ENCODE measurements around the gene DCXR.

DCXR gene

DNA sequence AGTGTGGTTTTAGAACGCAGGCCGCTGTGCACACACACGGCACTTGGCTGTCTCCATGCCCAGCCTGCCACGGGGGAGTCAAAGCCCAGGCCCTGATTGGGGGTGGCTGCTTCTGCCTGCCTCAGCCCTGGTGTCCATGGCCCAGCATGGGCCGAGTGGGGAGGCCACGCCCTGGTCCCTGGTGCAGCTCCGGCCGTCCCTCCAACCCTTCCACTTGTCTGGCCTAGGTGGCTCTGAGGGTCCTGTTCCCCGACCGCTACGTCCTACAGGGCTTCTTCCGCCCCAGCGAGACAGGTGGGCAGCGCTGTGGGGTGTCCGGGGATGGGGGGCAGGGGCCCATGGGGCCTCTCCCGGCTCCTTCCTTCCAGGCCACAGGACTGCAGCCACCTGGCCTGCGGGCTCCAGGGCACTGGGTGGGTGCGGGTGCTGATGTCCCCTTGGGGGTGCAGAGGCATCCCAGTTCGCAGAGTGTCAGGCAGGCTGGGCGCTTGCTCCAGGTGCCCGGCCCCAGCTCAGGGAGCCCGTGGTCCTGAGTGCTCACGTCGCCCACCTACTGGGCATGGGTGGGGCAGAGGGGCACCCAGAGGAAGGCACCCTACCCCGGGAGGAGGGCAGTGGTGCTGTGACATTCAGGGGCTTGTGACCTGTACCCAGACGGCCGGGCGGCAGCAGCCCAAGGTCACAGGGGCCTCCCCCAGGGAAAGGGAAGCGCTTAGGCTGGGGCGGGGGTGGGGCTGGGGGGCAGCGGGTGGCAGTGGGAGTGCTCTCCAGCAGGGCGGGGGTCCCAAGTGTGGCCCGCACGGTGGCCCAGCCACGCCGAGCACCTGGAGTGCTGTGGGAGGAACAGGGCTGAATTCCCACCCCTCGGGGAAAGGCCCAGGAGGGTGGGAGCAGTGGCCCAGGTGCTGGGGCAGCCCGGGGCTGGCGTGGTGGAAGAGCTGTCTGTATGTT is 26.6 kb downstream of the DCXR start:
- no peak for DNase-seq (ENCODE audit: low read depth)

DNA sequence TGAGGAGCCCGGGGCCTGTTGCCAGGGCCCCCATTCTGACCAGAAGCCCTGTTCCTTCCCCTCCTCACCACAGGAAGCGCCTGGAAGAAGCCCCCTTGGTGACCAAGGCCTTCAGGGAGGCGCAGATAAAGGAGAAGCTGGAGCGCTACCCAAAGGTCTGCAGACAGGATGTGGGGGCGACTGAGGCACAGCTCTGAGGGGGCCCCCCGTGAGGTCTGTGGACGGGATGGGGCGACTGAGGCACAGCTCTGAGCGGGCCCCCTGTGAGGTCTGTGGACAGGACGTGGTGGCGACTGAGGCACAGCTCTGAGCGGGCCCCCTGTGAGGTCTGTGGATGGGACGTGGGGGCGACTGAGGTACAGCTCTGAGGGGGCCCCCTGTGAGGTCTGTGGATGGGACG is 28.1 kb downstream of the DCXR start:
- no peak for DNase-seq (ENCODE audit: low read depth)

DNA sequence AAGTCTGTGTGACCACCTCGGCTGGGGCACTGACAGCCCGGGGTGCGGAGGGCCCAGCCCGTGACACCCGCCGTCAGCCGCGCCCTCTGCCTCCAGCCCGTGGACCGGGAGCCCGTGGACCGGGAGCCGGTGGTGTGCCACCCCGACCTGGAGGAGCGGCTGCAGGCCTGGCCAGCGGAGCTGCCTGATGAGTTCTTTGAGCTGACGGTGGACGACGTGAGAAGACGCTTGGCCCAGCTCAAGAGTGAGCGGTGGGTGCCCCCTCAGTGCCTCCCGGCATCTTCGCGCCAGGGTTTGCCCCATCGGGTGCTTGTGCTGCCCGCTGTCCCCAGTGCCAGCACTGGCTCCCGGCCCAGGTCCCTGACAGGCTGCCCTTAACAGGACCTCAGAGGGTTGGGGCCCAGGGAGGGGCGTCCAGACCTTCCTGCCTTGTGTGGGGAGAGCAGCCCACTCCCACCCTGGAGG is 28.5 kb downstream of the DCXR start:
- DNase-seq (ENCODE audit: low read depth): no peak

DNA sequence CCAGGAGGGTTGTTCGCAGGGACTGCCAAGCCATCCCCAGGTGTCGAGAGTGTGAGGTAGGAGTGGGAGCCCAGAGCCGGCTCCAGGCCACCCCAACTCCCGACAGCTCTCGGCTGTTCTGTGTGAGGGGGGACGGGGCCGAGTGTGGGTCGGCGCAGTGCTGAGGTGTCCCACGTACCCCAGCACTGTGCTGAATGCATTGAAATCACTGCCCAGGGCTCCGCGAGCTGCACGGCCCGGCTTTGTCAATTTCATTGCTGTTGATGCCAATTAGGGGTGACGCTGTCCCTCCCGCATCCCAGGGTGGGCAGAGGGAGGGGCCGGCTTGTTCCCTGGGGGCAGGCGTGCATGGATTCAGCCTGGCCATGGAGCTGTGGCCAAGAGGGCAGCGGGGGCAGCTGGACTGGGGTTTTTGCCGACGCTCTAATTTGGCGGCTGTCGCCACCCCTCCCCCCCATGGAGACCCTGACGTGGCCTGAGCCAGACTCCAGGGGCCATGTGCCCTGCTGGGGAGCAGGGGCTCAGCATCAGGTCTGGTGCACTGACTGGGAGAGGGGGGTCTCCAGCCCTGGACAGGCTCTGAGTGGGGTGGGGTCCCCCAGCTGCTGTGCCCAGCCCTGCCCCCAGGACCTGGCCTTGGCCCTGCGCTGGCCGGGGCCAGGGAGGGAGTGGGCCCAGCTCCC is 29.1 kb downstream of the DCXR start:
- DNase-seq (ENCODE audit: low read depth): no peak

DNA sequence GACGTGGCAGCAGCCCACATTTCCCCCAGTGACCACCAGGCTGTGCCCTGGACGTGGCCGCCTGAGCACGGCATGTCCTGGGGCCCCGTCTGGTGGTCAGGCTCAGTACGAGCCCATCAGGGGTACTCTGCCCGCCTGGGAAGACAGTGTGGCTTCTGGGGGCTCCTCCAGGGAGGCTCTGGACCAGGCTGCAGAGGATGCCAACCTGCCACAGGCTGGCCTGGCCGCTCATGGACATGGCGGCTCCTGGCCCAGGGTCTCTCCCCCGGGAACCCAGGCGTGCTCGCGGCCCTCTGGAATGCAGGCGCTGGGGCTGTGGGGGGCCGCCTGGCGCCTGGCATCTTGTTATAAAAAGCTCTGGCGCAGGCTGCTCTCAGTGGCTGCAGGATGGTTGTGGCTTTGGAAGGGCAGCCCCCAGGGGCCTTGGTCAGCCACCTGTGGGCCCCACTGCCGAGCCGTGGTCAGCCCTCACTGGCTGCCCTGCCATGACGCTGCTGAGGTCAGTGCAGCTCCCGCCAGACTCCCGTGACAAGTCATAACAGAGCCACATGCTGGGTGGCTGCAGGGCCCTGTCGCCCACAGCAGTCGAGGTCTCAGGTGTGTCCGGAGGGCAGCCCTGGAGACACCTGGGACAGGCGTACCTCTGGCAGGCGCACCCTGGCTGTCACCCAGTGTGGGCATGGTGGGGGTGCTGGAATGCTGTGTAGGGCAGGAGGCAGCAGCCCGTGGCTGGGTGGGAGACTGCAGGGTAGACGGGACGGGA is 29.8 kb downstream of the DCXR start:
- DNase-seq (ENCODE audit: low read depth): no peak

DNA sequence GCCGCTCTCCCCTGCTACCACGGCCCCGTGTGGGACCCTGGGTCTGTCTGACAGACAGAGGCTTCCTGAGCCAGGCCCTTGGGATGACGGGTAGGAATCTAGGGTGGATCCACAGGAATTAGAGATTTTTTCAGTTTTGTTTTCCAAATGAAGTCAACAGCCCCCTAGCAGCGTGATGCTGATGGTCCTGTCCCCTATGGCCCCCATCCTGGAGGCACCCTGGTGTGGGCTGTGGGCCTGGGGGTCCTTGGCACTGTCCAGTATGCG is 30.3 kb downstream of the DCXR start:
- no peak for DNase-seq (ENCODE audit: low read depth)

DNA sequence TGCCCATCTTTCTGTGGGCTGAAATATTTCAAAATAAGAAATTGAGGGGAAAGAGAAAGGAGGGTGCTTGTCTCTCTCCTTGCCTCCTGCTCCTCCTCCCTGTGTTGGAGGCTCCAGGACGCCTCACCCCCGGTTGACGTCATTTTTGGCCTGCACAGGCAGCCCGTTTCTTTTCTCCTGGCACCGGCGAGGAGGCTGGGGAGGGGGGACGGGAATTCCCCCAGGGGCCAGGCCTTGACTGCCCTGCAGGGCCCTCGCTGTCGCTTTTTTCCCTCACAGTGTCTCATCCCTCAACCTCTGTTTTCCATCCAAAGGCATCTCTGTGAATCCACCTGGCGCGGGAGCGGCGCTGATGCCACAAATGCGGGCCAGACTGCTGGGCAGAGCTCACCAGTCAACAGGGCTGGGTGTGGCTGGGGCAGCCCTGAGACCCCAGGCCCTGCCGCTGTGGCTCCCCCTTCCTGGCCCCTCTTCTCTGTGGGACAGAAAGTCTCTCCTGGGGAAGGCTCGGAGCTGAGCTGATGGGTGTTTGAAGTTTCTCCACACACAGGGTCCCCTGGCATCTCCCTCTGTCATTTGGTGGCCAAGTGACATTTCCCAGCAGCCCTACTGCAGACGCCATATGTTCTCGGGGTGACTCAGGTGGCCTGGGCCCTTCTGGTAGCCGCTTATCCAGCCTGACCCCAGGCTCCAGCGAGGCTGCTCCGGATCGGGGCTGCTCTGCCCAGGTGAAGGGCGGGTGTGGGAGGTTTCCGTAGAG is 30.8 kb downstream of the DCXR start:
- no peak for DNase-seq (ENCODE audit: low read depth)

DNA sequence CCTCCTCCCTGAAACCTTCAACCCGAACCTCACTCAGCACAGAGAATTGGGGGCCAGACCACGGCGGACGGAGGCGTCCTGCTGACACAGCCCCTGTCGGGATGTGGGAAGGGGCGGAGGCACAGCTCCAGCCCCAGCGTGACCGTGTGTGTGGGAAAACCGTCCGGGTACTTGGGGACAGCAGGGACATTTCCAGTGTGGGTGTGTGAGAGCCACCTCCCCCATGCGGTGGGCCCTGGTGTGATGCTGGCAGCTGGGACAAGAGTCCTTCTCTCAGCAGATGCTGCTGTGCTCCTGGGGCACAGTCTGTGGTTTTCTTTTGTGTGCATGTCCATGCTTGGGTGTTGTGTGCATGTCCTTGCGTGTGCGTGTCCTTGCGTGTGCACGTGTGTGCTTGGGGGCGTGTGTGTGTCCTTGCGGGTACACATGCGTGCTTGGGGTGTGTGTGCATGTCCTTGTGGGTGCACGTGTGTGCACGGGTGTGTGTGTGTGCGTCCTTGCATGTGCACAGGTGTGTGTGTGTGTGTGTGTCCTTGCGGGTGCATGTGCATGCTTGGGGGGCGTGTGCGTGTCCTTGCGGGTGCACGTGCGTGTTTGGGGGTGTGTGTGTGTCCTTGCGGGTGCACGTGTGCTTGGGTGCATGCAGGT is 31.7 kb downstream of the DCXR start:
- DNase-seq (ENCODE audit: low read depth): no peak

DNA sequence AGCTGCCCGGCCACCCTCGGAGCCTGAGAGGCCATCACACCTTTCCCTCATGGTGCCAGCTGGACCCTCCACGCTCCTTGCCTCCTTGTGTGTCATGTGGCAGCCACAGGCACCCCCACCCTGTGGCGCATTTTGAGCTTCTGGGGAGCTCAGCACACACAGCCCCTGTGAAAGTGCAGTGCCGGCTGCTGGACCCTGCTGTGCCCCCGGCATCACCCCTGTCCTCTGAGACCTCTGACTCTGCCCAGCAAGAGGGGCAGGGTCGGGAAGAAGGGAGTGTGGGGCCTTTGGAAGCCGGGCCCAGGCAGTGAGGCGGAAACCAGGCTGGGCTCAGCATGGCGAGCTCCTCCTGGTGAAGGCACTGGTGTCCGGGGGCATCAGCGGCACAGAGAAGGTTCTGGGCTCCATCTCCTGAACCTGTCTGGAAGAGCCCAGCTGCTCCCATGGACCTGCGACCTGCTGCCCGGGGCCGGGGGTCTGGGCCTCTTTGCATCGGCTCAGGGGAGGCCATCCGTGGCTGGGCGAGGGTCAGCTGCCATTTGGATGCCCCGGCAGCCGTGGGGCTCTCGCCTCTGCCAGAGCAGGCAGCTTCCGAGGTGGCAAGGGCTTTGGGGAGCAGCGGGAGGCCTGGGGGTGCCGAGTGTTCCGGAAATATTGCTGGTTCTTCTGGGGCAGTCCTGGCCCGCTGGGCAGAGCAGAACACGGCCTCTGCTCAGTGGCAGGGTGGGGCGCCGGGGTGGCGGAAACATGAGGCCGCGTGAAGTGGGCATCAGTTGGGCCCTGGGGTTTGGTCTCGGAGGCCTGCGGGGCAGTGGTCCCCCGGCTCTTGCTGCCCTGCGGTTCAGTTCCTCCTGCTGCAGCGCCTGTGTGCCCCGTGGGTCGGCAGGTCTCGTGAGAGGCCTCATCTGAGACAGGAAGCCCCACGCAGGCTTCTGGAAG is 32.7 kb downstream of the DCXR start:
- DNase-seq (ENCODE audit: low read depth): no peak

DNA sequence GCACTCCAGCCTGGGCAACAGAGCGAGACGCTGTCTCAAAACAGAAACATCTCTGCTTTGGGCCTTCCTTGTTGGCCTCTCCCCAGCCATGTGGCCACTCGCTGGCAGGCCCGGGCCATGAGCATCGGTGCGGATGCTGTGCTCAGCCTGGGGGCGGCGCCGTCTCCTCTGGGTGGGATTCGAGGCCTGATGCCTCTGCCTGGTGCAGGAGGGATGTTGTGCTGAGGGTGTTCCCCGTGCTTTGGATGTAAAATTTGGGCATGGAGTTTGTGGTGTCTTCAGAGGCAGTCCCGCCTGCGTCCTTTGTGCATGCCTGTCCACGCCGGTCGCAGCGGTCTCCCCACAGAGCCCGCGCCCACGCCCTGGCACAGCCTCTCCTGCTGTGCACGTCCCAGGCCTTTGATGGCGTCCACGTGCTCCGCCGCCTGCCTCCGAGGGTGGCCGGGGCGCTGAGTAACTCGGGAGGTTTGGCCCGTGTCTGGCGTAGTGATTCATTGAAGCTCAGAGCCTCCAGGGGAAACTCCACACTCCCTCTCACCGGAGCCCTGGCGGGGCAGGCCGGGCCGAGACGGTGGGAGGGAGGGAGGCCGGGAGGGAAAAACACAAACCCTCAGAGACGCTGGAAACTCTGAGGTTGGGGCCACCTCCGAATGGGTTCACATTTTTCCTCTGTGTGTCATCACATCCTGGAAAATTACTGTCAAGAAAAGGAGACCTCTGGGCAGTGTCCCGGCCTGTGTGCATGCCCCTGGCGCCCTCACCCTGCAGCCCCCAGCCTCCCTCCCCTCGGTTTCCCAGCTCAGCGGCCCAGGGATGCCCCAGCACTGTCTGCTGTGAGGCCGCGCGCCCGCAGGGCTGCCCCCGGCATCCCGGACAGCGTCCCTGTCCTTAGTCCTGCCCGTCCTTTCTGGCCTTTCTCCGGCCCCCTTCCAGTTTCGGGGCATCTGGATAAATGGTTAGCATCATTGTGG is 33.8 kb downstream of the DCXR start:
- DNase-seq (ENCODE audit: low read depth): no peak

DNA sequence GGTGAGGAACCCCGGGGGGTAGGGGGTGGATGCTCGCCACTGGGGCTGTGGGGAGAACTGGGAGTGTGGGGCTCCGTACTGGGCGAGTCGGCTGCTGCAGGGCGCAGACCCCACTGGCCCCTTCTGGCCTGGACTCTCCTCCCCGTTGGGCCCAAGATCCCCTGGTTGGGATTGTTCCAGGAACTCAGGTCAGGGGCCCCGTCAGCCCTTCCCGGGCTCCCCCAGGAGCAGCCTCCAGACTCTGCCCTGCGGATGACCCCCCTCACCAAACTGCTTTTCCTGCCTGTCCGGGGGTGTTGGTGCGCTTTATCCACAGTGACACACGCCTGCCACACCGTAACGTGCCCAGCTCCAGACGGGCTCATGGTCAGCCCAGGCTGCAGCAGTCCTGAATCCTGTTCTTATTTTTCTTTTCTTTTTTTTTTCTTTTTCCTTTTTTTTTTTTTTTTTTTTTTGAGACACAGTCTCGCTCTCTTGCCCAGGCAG is 35.9 kb downstream of the DCXR start:
- DNase-seq (ENCODE audit: low read depth): no peak

DNA sequence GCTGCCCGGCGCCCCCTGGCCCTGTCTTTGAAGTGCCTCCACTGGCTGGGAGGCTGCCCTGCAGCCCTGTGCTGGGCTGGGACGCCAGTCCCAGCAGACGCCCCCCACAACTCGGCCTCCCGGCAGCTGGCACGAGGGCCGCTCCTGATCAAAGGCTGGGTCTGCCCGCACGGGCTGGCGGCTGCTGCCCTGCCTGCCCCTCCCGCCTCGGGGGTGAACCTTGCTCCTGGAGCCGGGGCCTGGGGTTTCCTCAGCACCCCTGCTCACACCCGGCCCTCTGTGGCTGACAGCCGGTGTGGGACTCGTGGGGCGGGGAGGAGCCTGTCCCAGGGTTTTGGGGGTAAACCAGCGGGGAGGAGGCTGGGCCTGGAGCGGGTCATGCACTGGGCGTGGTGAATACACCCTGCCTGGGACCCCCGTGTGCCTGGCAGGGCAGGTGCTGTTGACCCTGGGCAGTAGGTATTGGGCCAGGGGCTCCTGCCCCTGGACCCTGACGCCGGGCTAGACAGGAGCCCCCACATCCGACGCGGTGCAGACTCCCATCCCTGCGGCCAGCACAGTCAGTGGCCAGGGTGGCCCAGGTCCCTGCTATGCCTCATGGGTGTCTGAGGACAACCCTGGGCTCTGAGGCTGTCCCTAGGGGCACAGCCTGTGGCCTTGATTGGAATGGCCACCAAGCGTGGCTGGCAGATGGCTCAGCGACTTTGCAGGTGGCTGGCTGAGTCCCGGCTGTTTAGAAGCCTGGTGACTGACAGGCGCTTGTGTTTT is 36.5 kb downstream of the DCXR start:
- no peak for DNase-seq (ENCODE audit: low read depth)

DNA sequence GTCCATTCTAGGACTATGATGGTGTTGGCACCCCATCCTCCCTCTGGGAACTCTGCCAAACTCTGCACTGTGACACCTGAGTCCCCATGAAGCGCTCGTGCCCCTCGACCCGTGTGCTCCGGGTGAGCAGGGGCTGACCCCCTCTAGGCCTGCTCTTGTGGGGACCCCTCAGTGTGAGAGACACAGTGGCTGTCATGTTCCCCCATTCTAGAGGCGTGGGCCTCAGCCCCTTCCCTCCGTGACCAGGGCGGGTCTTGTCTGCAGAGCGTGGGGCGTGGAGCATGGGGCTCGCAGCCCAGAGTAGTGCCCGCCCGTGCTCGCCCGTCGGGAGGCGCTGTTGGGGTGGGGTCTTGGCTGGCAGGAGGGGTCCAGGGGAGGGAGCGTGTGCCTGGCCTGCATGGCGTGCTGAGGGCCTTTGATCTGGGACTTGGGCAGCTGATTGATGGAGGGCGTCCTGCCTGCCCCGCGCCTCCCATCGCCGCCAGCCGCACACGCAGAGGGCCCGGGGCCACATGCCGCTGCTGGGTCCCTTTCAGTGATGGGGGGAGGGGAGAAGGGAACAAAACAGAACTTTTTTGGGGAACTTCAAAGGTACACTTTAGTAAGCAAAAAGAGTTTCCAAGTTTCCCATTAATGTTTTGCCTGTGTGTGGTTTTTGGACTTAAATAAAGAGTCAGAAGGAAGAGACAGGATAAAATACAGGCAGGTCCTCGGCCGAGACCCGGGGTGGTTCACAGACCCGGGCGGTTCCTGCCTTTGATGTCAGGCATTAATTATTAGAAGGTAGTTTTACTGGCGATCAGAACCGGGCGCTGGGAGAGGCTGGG is 37.3 kb downstream of the DCXR start:
- DNase-seq (ENCODE audit: low read depth): no peak

DNA sequence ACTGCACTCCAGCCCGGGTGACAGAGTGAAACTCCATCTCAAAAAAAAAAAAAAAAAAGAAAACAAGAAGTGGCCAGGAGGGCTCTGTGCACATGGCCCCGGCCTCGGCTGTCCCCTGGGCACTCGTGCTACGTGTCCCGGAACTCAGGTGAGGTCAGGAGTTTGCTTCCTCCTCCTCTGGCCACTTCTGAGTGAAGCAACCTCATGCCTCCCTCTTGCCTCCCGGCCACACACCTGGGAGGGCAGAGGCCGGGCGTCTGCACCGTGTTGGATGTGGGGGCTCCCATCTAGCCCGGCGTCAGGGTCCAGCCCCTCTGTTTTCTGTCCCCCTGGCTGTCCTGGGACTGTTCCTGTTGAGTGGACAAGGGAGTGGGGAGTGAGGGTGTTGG is 37.9 kb downstream of the DCXR start:
- DNase-seq (ENCODE audit: low read depth): no peak

DNA sequence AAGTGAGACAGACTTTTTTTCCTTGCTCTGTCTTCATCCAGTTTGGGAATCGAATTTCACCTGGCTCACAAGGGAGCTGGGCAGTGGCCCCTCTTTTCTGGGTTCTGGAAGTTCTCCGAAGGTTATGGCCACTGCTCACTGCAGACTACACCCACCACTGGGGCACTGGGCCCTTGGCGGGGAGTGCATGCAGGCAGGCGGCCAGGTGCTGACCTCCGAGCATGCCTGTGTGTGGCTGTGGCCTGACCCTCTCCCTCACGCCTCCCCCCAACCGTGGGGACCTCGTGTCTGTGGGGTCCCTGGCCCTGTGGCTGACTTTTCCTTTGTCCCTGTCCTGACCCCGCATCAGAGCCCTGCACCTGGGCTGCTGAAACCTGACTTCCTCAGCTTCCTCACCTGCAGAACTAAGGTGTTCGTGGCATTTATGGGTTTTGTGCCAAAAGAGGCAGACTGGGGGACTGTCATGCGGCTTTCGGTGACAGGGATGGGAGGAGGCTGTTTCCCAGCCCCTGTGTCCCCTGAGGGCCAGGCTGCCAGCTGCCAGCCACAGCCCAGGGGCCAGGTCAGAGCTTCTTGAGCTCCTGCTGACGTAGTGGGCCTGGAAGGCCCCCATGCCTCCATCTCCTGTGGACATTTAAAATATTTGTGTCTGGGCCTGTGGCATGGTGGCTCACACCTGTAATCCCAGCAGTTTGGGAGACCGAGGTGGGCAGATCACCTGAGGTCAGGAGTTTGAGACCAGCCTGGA is 38.6 kb downstream of the DCXR start:
- DNase-seq (ENCODE audit: low read depth): no peak

DNA sequence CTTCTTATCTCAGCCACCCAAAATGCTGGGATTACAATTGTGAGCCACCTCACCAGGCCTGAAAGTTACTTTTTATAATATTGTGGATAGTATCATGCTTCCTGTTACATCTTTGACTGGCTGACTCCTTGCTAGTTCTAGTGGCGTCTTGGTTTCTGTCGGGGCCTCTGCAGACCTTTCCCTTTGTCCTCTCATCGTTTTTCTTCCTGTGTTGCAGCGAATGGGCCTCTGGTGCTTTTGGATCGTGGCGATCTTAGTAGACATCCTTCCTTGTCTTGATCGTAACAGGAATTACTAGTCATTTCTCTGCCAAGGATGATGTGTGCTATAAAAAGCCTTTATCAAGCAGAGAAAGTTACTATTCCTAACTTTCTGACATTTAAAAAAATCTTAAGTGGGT is 39.3 kb downstream of the DCXR start:
- no peak for DNase-seq (ENCODE audit: low read depth)
